Measurements from ENCODE around the gene GRM7. TPM values are rescaled to one million over a fixed set of nuclear protein-coding genes. Genes with fewer than 3 reads are reported as not detected.

The GRM7 gene
- total and polyA plus RNA-seq, 2 experiments from 2014 or later = 0.40 TPM; not detected in 1

GRCh38 chr3:7700977-7701376, 840.1 kb downstream of the GRM7 start:
- Histone ChIP-seq H3F3A (replicated peaks; ENCODE audit: low read depth) (no peaks in the 10 kb centered on the region), H3K36me3 (ENCODE audit: insufficient read depth) (no peaks in the 10 kb centered on the region), H3K9me2 (ENCODE audit: insufficient read depth) (peaks cover 16% of the 10 kb centered on the region), H4K20me1 (replicated peaks; ENCODE audit: insufficient read depth) (no peaks in the 10 kb centered on the region), H3K27ac (ENCODE audit: low read depth) (0 out of 2 replicates have a peak overlapping the region, but pooled peaks have one; percentile 30), H3K4me2 (0 out of 2 replicates have a peak overlapping the region, but pooled peaks have one; percentile 1), H3K79me2 (replicated peaks; ENCODE audit: insufficient read depth) (no peaks in the 10 kb centered on the region), H3K4me1 (ENCODE audit: insufficient read depth) (peaks cover 6% of the 10 kb centered on the region; the same call in 1 of the 2 replicates), H3K4me3 (no peak overlapping the region), H3K27me3 (ENCODE audit: insufficient read depth) (no peaks in the 10 kb centered on the region), H2AFZ (no peak overlapping the region)
- Mint-ChIP-seq H3K27me3 (ENCODE audit: insufficient read depth, low read depth, poor library complexity) (peaks cover 2% of the 10 kb centered on the region), H3K4me1 (peaks cover 10% of the 10 kb centered on the region), H3K27ac (no peak overlapping the region), H3K9me3 (no peaks in the 10 kb centered on the region), H3K36me3 (ENCODE audit: low read depth) (no peaks in the 10 kb centered on the region), H3K4me3 (no peak overlapping the region)
- DNase-seq (ENCODE audit: low spot score) (no peak), ATAC-seq (no peak)
- TF ChIP-seq ZNF331 (CRISPR knock-in tag; IDR thresholded peaks at IDR 0.05; ENCODE audit: low read depth) (no peak), CTCF (conservative IDR thresholded peaks at IDR 0.05; ENCODE audit: low read depth in 2 of 2) (no peak), ZNF462 (CRISPR knock-in tag; IDR thresholded peaks at IDR 0.05) (no peak), ZNF114 (CRISPR knock-in tag; IDR thresholded peaks at IDR 0.05) (no peak), STAT1 (IDR thresholded peaks at IDR 0.05; ENCODE audit: unreplicated experiment) (no peak), JUNB (IDR thresholded peaks at IDR 0.05; ENCODE audit: unreplicated experiment) (no peak)
